GM19452 (cell line): ENCODE results near the gene CCL26.
"Not testable (repeated sequence)": the region's sequence is repeated elsewhere in the genome, so short reads cannot be mapped to it uniquely, and the experiment has no call there.

Source experiments
- ATAC-seq: cut with Tn5 transposase; IDR thresholded peaks from one replicate; pipeline ENCODE4 v1.9.1; 2021; ENCODE audit not compliant: unreplicated experiment

CCL26 gene

GRCh38 chr7:75793676-75794075, 21.7 kb upstream of the CCL26 start:
- no peak for ATAC-seq

DNA sequence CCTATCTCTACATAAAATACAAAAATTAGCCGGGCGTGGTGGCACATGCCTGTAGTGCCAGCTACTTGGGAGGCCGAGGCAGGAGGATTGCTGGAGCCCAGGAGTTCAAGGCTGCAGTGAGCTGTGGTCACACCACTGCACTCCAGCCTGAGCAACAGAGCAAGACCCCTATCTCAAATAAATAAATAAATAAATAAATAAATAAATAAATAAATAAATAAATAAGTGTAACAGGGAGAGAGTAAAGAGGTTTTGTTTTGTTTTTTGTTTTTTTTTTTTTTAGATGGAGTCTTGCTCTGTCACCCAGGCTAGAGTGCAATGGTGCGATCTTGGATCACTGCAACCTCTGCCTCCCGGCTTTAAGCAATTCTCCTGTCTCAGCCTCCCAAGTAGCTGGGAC, 20.6 kb upstream of the CCL26 start:
- ATAC-seq, result not testable (repeated sequence)

DNA sequence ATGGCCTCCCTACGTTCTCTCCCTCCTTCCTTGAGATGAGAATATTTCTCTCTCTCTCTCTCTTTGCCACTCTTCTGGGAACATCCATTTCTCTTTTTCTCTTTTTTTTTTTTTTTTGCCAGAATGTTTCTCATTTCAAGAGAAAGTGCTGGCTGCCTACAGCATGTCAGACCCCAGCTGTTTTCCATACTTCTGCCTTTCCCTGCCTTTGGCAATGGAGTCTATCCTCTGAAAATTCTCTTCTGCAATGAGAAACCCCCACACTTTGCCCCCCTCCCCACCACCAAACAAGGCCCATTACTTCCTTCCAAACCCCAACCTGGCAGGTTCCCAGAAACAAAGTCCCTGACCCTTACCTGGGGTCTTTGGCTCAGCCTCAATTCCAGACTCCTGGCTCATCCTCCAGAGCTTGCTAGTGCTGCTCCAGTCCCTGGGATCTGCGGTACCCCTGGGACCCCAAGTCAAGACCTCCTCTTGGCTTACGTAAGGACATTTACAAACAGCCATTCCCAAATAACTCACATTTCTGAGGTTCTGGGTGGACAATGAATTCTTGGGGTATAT, 17.4 kb upstream of the CCL26 start:
- no peak for ATAC-seq

DNA sequence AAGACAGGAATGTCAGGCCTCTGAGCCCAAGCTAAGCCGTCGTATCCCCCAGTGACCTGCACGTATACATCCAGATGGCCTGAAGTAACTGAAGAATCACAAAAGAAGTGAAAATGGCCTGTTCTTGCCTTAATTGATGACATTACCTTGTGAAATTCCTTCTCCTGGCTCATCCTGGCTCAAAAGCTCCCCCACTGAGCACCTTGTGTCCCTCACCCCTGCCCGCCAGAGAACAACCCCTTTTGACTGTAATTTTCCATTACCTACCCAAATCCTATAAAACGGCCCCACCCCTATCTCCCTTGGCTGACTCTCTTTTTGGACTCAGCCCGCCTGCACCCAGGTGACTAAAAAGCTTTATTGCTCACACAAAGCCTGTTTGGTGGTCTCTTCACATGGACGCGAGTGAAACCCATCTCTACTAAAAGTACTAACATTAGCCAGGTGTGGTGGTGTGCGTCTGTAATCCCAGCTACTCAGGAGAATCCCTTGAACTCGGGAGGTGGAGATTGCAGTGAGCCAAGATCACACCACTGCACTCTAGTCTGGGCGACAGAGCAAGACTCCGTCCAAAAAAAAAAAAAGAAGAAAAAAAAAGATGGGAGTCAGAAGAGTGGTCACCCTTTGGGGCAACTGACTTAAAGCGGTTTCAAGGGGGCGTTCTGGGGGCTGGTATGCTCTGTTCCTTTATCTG, 16.3 kb upstream of the CCL26 start:
- not testable (repeated sequence) for ATAC-seq

DNA sequence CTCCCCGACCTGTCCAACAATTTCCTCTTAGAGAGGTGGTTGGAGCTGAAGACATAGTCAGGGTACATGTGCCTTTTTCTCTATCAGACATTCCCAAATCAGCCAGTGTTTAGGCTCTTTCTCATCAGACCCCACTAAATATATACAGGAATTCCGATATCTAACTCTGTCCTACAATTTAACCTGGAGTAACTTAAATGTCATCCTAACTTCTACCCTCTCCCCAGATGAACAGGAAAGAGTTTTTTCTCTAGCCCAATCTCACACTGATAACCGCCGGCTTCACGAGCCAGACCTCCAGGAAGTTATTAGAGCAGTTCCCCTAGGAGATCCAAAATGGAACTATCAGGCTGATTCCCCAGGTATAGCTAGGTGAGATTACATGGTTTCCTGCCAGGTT, 11.0 kb upstream of the CCL26 start:
- not testable (repeated sequence) for ATAC-seq

GRCh38 chr7:75780647-75781273, 8.7 kb upstream of the CCL26 start:
- not testable (repeated sequence) for ATAC-seq

DNA sequence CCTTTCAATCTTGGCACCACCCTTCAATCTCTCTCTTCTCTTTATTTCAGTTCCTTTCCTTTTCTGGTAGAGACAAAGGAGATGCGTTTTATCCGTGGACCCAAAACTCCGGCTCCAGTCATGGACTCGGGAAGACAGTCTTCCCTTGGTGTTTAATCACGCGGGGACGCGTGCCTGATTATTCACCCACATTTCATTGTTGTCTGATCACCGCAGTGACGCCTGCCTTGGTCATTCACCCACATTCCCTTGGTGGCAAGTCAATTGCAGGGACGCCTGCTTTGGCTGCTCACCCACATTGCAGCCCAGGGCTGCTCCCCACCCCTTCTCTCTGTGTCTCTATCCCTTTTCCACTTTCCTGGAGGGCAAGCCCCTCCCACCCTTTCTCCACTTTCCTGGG, 7.5 kb upstream of the CCL26 start:
- not testable (repeated sequence) for ATAC-seq

GRCh38 chr7:75779035-75779434, 7.0 kb upstream of the CCL26 start:
- ATAC-seq, result not testable (repeated sequence)

- ATAC-seq, result no peak
Measured at GRCh38 chr7:75776295-75776971, 4.4 kb upstream of the CCL26 start.

GRCh38 chr7:75773958-75774357, 1.9 kb upstream of the CCL26 start:
- ATAC-seq, result not testable (repeated sequence)

GRCh38 chr7:75771224-75771623, 787 bp downstream of the CCL26 start:
- ATAC-seq, result no peak

DNA sequence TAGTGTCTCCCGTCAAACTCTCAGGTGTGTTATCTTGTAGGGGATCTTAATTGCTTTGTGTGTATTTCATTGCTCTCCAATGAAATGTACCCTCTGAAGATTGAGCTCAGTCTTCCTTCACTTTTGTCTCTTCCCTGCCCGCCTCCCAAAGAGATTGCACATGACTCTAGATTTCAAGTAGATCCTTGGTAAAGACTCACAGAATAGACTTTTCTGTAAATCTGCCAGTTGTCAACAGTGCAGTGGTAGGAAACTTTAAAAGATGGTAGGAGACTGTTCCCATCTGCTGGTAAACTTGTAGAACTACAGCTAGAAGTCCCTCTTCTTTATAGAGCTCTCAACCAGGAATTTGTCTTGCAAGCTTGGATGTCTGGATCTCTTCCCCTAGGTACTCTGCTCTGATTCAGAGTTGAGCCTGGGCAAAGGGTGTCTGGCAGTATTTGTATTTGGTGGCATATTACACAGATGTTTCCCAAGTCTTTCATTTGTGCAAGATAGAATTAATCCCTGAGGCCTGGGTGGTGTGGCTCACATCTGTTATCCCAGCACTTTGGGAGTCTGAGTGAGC, 9.6 kb downstream of the CCL26 start:
- ATAC-seq, result no peak

GRCh38 chr7:75761801-75762200, 10.2 kb downstream of the CCL26 start:
- not testable (repeated sequence) for ATAC-seq

DNA sequence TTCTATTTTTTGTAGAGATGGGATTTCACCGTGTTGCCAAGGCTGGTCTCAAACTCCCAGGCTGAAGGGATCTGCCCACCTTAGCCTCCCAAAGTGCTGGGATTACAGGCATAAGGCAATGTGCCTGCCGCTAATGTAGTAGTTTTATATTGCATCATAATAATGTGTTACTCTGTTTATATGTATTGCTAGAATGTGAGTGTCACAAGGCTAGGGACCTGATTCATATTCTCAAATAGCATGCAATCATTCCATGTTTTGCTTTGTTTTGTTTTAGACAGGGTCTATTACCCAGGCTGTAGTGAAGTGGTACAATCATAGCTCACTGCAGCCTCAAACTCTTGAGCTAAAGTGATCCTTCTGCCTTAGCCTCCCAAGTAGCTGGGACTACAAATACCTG, 13.5 kb downstream of the CCL26 start:
- ATAC-seq, result no peak

GRCh38 chr7:75757860-75758259, 14.2 kb downstream of the CCL26 start:
- no peak for ATAC-seq

DNA sequence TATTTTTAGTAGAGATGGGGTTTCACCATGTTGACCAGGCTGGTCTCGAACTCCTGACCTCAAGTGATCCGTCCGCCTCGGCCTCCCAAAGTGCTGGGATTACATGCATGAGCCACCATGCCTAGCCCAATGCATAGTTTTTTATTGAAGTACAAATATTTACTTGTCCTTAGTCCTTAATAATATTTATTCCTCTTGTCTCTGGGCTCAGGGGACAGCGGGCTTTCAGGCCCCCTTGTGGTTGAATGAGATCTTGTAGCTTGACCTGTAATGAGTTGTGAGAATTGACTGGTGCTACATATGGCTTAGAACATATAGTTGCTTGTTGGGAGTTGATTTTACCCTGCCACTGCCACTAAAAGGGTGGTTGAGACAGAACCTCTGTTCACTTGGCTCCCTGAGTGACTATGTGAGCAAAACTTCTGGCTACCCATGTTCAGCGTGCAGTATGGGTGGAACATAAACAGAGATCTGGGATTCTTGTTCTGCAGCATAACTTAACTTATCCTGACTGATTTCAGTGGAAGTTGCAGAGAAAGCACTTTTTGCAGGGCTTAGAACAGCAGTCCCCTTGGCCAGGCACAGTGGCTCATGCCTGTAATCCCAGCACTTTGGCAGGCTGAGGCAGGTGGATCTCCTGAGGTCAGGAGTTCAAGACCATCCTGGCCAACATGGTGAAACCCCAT, 14.9 kb downstream of the CCL26 start:
- ATAC-seq, result no peak

- no peak for ATAC-seq
Measured at GRCh38 chr7:75756206-75756990, 15.6 kb downstream of the CCL26 start.

GRCh38 chr7:75743455-75743859, 28.6 kb downstream of the CCL26 start:
- no peak for ATAC-seq

DNA sequence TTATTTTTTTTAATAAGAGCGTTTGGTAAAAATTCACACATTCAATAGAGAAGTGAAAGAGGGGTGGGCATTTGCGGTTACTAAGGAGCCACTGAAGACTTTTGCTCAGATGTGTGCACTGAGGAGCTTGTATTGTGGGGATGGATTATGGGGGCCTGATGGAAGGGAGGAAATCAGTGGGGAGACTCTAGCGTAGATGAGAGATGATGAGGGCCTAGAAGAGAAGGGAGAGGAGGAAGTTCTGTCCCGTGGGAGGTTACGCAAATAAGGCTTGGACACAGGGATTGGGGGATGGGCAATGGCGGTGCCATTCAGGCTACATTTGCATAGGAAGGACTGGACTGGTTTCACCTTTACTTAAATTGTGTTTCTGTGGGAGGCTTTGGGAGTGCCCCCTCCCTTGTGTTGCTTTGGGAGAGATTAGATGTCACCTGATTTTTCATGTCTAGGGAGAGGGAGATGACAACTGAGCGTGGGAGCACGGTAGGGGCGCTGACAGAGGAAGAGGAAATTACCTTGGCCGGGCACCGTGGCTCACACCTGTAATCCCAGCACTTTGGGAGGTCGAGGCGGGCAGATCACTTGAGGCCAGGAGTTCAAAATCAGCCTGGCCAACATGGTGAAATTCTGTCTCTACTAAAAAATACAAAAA, 31.0 kb downstream of the CCL26 start:
- no peak for ATAC-seq
